DOHH2 (cell line): ENCODE data around the gene MRC1.

Experiments used
- EZH2phosphoT487 ChIP-seq: fragments of 200-600 bp; sonication (generic); IDR thresholded peaks from 2 replicates; pipeline ENCODE4 v1.6.1; 2017; ENCODE audit warnings: borderline replicate concordance, mild to moderate bottlenecking, antibody characterized with exemption, low read length, moderate library complexity, mixed read lengths
- TF ChIP-seq, protein P1 (sequence below): fragments of 200-600 bp; sonication (generic); IDR thresholded peaks from one replicate; pipeline ENCODE4 v1.5.1; 2014; ENCODE audit warnings: antibody characterized with exemption, mild to moderate bottlenecking, low read depth, low read length; ENCODE audit not compliant: poor library complexity, severe bottlenecking

DNA sequence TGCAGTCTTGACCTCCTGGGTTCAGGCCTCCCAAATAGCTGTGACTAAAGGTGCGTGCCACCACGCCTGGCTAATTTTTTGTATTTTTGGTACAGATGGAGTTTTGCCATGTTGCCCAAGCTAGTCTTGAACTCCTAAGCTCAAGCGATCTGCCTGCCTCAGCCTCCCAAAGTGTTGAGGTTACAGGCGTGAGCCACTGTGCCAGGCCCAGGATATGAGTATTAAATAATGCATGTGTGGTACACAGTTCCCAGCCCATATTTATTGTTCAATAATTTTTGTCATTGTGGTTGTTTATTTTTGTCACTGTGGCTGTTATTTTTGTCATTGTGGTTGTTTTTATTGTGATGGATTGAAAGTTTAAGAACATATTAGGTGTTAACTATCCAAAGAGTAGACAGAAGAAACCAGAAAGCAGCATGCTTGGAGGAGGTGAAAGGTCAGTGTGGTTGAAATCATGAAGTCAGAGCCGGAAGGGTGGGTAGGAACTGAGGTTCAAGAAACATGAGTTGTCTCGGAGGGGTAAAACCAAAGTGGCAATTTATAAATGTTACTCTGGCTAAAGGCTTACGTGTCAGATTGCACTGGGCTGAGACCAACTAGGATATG is 45.0 kb downstream of the MRC1 start:
- no peak for TF ChIP-seq EZH2phosphoT487
- TF ChIP-seq, protein P1, sequence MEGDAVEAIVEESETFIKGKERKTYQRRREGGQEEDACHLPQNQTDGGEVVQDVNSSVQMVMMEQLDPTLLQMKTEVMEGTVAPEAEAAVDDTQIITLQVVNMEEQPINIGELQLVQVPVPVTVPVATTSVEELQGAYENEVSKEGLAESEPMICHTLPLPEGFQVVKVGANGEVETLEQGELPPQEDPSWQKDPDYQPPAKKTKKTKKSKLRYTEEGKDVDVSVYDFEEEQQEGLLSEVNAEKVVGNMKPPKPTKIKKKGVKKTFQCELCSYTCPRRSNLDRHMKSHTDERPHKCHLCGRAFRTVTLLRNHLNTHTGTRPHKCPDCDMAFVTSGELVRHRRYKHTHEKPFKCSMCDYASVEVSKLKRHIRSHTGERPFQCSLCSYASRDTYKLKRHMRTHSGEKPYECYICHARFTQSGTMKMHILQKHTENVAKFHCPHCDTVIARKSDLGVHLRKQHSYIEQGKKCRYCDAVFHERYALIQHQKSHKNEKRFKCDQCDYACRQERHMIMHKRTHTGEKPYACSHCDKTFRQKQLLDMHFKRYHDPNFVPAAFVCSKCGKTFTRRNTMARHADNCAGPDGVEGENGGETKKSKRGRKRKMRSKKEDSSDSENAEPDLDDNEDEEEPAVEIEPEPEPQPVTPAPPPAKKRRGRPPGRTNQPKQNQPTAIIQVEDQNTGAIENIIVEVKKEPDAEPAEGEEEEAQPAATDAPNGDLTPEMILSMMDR, result no peak
